Gastroesophageal sphincter (tissue), 3 donors: Measurements from ENCODE around the gene FRMD3.

ENCODE experiments used
- CTCF ChIP-seq, 4 experiments: fragments of 200-600 bp in 2 of 4; fragments of 450-650 bp in 2 of 4; sonication (generic) in 1 of 4; IDR thresholded peaks; one replicate each; pipeline ENCODE4 v1.5.1; 2017 to 2019; ENCODE audit warnings: antibody characterized with exemption in 4 of 4, mild to moderate bottlenecking in 2 of 4, moderate library complexity in 2 of 4
- EP300 ChIP-seq: sonication (generic); formaldehyde crosslinking; IDR thresholded peaks from one replicate; pipeline ENCODE4 v1.6.1; 2017; ENCODE audit warnings: antibody characterized with exemption, mild to moderate bottlenecking
- POLR2A ChIP-seq, 2 donors: fragments of 450-650 bp; IDR thresholded peaks; one replicate each; pipeline ENCODE4 v1.6.1; 2017; ENCODE audit warnings: antibody characterized with exemption in 2 of 2, mild to moderate bottlenecking in 2 of 2, moderate library complexity in 1 of 2
- POLR2AphosphoS5 ChIP-seq: sonication (generic); formaldehyde crosslinking; IDR thresholded peaks from one replicate; pipeline ENCODE4 v1.6.1; 2017; ENCODE audit warnings: antibody characterized with exemption

GRCh38 chr9:83403527-83404238, 134.5 kb downstream of the FRMD3 start:
- no peak for TF ChIP-seq EP300
- TF ChIP-seq CTCF (IDR thresholded peaks at IDR 0.05): no peak
- no peak for TF ChIP-seq POLR2AphosphoS5
- no peak for TF ChIP-seq POLR2A (IDR thresholded peaks at IDR 0.05)
